KMS-11 (cell line): ENCODE results near the gene FBXL12.
"Not testable (repeated sequence)": the region's sequence is repeated elsewhere in the genome, so short reads cannot be mapped to it uniquely, and the experiment has no call there.

Source experiments
- H2AFZ ChIP-seq: fragments of 200-600 bp; sonication (generic); 2 replicates; pipeline ENCODE4 v1.6.1; 2016; ENCODE audit warnings: antibody characterized with exemption, mixed run types, low read depth
- H3K27ac ChIP-seq: fragments of 200-600 bp; sonication (generic); 2 replicates; pipeline ENCODE4 v1.6.1; 2016; ENCODE audit warnings: mild to moderate bottlenecking, mixed run types
- H3K27me3 ChIP-seq: fragments of 200-600 bp; sonication (generic); 2 replicates; pipeline ENCODE4 v1.6.1; 2017; ENCODE audit warnings: mild to moderate bottlenecking, low read depth, mixed run types, moderate library complexity; ENCODE audit not compliant: insufficient read depth
- H3K36me3 ChIP-seq: fragments of 200-600 bp; sonication (generic); 2 replicates; pipeline ENCODE4 v1.6.1; 2017; ENCODE audit warnings: mild to moderate bottlenecking, mixed run types; ENCODE audit not compliant: insufficient read depth
- H3K4me1 ChIP-seq: fragments of 200-600 bp; sonication (generic); 2 replicates; pipeline ENCODE4 v1.6.1; 2016; ENCODE audit warnings: mild to moderate bottlenecking, low read depth, mixed run types; ENCODE audit not compliant: poor library complexity, severe bottlenecking
- H3K4me2 ChIP-seq: fragments of 200-600 bp; sonication (generic); 2 replicates; pipeline ENCODE4 v1.7.0; 2016; ENCODE audit warnings: mild to moderate bottlenecking, mixed run types
- H3K4me3 ChIP-seq: fragments of 200-600 bp; sonication (generic); IDR thresholded peaks from 2 replicates; pipeline ENCODE4 v1.6.1; 2017; ENCODE audit warnings: low read depth, low read length, mixed read lengths; ENCODE audit not compliant: insufficient read depth
- H3K79me2 ChIP-seq: fragments of 200-600 bp; sonication (generic); 2 replicates; pipeline ENCODE4 v1.6.1; 2016; ENCODE audit warnings: low read depth, mixed run types; ENCODE audit not compliant: insufficient read depth
- H3K9ac ChIP-seq: fragments of 200-600 bp; sonication (generic); 2 replicates; pipeline ENCODE4 v1.6.1; 2016; ENCODE audit warnings: mild to moderate bottlenecking, mixed run types
- H4K20me1 ChIP-seq: fragments of 200-600 bp; sonication (generic); 2 replicates; pipeline ENCODE4 v1.6.1; 2016; ENCODE audit warnings: mild to moderate bottlenecking, mixed run types; ENCODE audit not compliant: insufficient read depth
- CTCF ChIP-seq: fragments of 200-600 bp; sonication (generic); conservative IDR thresholded peaks from 2 replicates; pipeline ENCODE4 v1.6.1; 2017; ENCODE audit warnings: low read depth, mild to moderate bottlenecking, antibody characterized with exemption, low read length, moderate library complexity, mixed read lengths

The FBXL12 gene

GRCh38 chr19:9827289-9828238 lies 8.7 kb upstream of the FBXL12 start, which contains the start of gene UBL5:
Gene UBL5 (plus strand): TSS chr19:9827918. CDS start chr19:9828338, 420 bp downstream.
- Histone ChIP-seq H3K4me2 (peak within 1 kb of the TSS; percentile 79), H3K9ac (peak within 1 kb of the TSS; percentile 64), H4K20me1 (no peaks in the 10 kb centered on the region), H3K4me1 (peaks cover 50% of the 10 kb centered on the region), H3K27ac (peak within 1 kb of the TSS; percentile 72), H2AFZ (peak within 1 kb of the TSS; percentile 28), H3K36me3 (peaks cover 3% of the 10 kb centered on the region; the same call in 1 of the 2 replicates), H3K79me2 (peaks cover 64% of the 10 kb centered on the region), H3K4me3 (peak within 1 kb of the TSS; percentile 11), H3K27me3 (no peaks in the 10 kb centered on the region)
- no peak for TF ChIP-seq CTCF

- peaks cover 38% of the 10 kb centered on the region for H3K79me2 ChIP-seq
- H3K4me1 ChIP-seq: peaks cover 68% of the 10 kb centered on the region
- H4K20me1 ChIP-seq: no peaks in the 10 kb centered on the region
- peaks cover 3% of the 10 kb centered on the region; the same call in 1 of the 2 replicates for H3K36me3 ChIP-seq
- H3K4me2 ChIP-seq: peak overlapping the region; percentile 75
- H3K4me3 ChIP-seq: no peak overlapping the region
- H3K27me3 ChIP-seq: no peaks in the 10 kb centered on the region
- H3K9ac ChIP-seq: peak overlapping the region; percentile 4; the same call in 1 of the 2 replicates
- H2AFZ ChIP-seq: no peak overlapping the region
- H3K27ac ChIP-seq: peak overlapping the region; percentile 66
- no peak for TF ChIP-seq CTCF
Observed at GRCh38 chr19:9823816-9824215, 4.9 kb upstream of the FBXL12 start.

GRCh38 chr19:9820034-9820433 lies 1.2 kb upstream of the FBXL12 start:
- not testable (repeated sequence) for H3K4me3 ChIP-seq, H3K36me3 ChIP-seq, H3K27me3 ChIP-seq, H3K9ac ChIP-seq, H4K20me1 ChIP-seq
- H3K27ac ChIP-seq: peak overlapping the region; percentile 29; the same call in 1 of the 2 replicates
- H3K79me2 ChIP-seq: peaks cover 40% of the 10 kb centered on the region
- peaks cover 65% of the 10 kb centered on the region for H3K4me1 ChIP-seq
- H3K4me2 ChIP-seq: peak overlapping the region; percentile 67
- peak overlapping the region; percentile 44 for H2AFZ ChIP-seq

GRCh38 chr19:9819596-9819909 lies 674 bp upstream of the FBXL12 start:
- Histone ChIP-seq H3K4me3 (no peak overlapping the region), H4K20me1 (no peaks in the 10 kb centered on the region), H3K36me3 (peaks cover 7% of the 10 kb centered on the region; the same call in 1 of the 2 replicates), H3K27ac (peak overlapping the region; percentile 29; the same call in 1 of the 2 replicates), H3K79me2 (peaks cover 41% of the 10 kb centered on the region), H3K4me2 (peak overlapping the region; percentile 67), H3K9ac (no peak overlapping the region), H3K27me3 (no peaks in the 10 kb centered on the region), H3K4me1 (peaks cover 61% of the 10 kb centered on the region), H2AFZ (peak overlapping the region; percentile 44)
- TF ChIP-seq CTCF: no peak
